HEK293 (cell line): Measurements from ENCODE around the gene ENDOD1.

Experiments
- ZNF600 ChIP-seq: fragments of 450-650 bp; formaldehyde crosslinking; IDR thresholded peaks from 2 replicates; pipeline ENCODE4 v1.5.1; 2016; ENCODE audit warnings: missing biosample characterization, missing genetic modification characterization
- TF ChIP-seq, protein P1 (sequence below): fragments of 450-650 bp; formaldehyde crosslinking; IDR thresholded peaks from 2 replicates; pipeline ENCODE4 v1.5.1; 2016; ENCODE audit warnings: missing biosample characterization, missing genetic modification characterization
- TF ChIP-seq, protein P2 (sequence below): fragments of 450-650 bp; formaldehyde crosslinking; IDR thresholded peaks from 2 replicates; pipeline ENCODE4 v1.5.1; 2016; ENCODE audit warnings: missing biosample characterization, missing genetic modification characterization

DNA sequence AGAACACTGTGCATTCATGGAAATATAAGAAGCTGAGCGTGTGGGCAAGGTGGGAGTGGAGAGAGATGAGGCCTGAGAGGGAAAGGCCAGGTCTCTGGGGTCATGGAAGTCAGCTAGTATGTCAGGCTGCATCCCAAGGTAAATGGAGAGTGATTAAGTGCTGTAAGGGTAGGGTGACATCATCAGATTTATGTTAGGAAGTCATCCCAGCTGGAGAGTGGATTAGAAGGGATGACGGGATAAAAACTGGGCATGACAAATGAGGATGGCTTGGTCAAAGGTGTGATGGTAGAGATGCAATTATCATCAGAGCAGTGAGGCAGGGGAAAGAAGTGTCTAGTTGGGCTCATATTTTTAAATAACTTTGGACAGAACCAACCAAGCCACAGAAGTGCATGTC, 3.5 kb upstream of the ENDOD1 start:
- TF ChIP-seq, protein P1, sequence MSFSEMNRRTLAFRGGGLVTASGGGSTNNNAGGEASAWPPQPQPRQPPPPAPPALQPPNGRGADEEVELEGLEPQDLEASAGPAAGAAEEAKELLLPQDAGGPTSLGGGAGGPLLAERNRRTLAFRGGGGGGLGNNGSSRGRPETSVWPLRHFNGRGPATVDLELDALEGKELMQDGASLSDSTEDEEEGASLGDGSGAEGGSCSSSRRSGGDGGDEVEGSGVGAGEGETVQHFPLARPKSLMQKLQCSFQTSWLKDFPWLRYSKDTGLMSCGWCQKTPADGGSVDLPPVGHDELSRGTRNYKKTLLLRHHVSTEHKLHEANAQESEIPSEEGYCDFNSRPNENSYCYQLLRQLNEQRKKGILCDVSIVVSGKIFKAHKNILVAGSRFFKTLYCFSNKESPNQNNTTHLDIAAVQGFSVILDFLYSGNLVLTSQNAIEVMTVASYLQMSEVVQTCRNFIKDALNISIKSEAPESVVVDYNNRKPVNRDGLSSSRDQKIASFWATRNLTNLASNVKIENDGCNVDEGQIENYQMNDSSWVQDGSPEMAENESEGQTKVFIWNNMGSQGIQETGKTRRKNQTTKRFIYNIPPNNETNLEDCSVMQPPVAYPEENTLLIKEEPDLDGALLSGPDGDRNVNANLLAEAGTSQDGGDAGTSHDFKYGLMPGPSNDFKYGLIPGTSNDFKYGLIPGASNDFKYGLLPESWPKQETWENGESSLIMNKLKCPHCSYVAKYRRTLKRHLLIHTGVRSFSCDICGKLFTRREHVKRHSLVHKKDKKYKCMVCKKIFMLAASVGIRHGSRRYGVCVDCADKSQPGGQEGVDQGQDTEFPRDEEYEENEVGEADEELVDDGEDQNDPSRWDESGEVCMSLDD (tag by site-specific recombination): no peak
- TF ChIP-seq, protein P2, sequence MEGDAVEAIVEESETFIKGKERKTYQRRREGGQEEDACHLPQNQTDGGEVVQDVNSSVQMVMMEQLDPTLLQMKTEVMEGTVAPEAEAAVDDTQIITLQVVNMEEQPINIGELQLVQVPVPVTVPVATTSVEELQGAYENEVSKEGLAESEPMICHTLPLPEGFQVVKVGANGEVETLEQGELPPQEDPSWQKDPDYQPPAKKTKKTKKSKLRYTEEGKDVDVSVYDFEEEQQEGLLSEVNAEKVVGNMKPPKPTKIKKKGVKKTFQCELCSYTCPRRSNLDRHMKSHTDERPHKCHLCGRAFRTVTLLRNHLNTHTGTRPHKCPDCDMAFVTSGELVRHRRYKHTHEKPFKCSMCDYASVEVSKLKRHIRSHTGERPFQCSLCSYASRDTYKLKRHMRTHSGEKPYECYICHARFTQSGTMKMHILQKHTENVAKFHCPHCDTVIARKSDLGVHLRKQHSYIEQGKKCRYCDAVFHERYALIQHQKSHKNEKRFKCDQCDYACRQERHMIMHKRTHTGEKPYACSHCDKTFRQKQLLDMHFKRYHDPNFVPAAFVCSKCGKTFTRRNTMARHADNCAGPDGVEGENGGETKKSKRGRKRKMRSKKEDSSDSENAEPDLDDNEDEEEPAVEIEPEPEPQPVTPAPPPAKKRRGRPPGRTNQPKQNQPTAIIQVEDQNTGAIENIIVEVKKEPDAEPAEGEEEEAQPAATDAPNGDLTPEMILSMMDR: no peak
- TF ChIP-seq ZNF600 (tag by site-specific recombination): no peak
